Vagina (tissue), 2 donors: ENCODE measurements around the gene CLN3.

Experiments used
- CTCF ChIP-seq, 3 experiments: fragments of 450-650 bp in 2 of 3; fragments of 200-600 bp in 1 of 3; sonication (generic) in 1 of 3; IDR thresholded peaks; one replicate each; pipeline ENCODE4 v1.5.1; 2017 to 2019; ENCODE audit warnings: antibody characterized with exemption in 3 of 3, mild to moderate bottlenecking in 2 of 3, moderate library complexity in 2 of 3
- POLR2A ChIP-seq, 2 donors: fragments of 450-650 bp; IDR thresholded peaks; one replicate each; pipeline ENCODE4 v1.6.1; 2017; ENCODE audit warnings: antibody characterized with exemption in 2 of 2, mild to moderate bottlenecking in 2 of 2, moderate library complexity in 2 of 2
- POLR2AphosphoS5 ChIP-seq, 2 donors: sonication (generic); formaldehyde crosslinking; IDR thresholded peaks; one replicate each; pipeline ENCODE4 v1.9.0; 2017; ENCODE audit warnings: antibody characterized with exemption in 2 of 2, mild to moderate bottlenecking in 2 of 2, low read depth in 1 of 2; ENCODE audit not compliant: insufficient read depth in 1 of 2

GRCh38 chr16:28502290-28502689 lies 10.4 kb upstream of the CLN3 start:
- TF ChIP-seq POLR2A (IDR thresholded peaks at IDR 0.05): no peak
- no peak for TF ChIP-seq CTCF (IDR thresholded peaks at IDR 0.05)
- TF ChIP-seq POLR2AphosphoS5 (IDR thresholded peaks at IDR 0.05; ENCODE audit: insufficient read depth in 1 of 2, low read depth in 1 of 2): no peak
